Brain pericyte (primary cell): Measurements from ENCODE around the gene TTC13.

ENCODE experiments used
- DNase-seq: peaks from one replicate; pipeline ENCODE4 v3.0.0-alpha.2; 2012; ENCODE audit warnings: low read depth, low spot score

The TTC13 gene

DNA sequence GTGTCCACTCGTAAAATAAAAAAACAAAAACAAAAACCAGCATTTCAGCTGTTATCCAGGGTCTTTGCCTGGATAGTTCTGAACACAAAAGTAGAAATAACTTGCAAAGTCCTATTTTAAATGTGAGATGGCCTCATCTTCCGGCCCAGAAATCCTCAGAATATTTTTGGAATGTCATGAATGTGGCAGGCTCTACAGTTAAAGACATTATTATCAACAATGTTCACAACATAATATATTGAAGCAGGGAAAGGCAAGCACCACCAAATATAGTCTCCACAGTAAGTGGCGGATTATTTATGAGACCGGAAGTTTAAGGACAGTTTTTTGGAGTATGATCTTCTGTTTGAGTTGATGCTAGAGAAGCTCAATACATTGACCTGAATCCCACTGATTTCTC lies 109.2 kb downstream of the TTC13 start:
- no peak for DNase-seq

DNA sequence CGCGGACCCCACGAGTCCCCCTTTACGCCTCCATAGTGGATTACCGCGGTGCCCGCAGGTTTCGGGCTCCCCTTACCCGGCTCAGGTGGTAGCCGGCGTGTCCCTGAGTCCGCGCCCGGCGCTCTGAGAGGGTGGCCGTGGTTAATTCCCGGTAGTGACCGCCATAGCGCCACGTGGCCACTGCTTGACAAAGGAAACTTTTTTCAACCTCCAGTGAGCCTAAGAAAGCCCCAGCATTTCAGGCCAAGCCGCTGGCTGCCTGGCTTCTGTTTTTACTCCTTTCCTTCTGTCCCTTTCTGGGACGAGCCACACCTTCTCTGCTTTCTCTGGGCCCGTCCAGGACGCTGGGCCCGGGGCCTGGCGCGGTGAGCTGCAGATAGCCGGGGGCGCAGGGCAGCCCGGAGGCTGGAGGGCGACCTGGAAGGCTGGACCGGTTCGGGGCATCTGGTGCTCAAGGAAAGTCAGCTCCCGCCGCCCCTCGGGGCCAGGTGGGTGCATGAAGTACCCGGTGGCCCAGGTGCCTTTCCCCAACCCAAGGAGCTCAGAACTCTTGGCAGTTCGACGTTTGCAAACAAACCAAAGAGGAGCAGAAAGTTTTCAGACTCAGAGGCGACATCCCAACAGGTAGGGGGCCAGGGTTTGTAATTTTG lies 109.8 kb downstream of the TTC13 start:
- DNase-seq = no peak

DNA sequence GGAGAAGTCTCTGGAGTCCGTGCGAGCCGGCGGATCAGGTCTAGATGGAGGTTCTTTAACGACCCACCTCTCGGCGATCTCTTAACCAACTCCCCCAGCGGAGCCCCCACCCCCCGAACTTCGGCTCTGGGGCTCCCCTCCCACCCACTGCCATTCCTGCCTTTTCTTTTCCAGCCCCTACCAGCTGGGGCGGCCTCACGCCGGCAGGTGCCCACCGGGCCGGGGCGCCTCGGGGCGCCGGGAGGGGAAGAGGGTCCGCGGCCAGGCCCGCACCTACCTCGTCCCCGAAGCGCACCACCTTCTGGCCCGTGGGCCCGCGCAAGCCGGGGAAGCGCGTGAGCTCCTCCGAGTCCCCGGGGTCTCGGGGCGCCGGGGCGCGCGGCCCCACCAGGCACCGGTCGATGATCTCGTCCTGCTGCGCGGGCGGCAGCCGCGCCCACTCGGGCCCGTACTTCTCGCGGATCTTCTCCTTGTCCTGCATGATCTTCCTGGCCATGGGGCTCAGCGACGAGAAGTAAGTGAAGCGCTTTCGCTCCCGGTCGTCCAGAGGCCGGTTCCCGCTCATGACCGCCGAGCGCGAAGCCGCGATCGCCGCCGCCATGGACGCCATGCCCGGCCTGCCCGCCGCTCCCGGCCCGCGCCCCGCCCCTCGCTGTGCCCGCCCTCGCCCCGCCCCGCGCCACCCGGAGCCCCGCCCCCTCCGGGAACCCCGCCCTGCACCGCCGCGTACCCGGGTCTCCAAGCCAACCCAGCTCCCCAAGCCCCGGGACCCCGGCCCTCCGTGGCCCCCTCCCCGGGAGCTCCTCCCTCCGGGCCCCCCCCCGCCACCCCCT lies 110.5 kb downstream of the TTC13 start, which contains the start of gene C1orf198:
C1orf198 (minus strand) TSS at position 619 of the 833 bp plus-strand sequence; CDS start at position 610, 9 bp downstream.
- DNase-seq = no peak

DNA sequence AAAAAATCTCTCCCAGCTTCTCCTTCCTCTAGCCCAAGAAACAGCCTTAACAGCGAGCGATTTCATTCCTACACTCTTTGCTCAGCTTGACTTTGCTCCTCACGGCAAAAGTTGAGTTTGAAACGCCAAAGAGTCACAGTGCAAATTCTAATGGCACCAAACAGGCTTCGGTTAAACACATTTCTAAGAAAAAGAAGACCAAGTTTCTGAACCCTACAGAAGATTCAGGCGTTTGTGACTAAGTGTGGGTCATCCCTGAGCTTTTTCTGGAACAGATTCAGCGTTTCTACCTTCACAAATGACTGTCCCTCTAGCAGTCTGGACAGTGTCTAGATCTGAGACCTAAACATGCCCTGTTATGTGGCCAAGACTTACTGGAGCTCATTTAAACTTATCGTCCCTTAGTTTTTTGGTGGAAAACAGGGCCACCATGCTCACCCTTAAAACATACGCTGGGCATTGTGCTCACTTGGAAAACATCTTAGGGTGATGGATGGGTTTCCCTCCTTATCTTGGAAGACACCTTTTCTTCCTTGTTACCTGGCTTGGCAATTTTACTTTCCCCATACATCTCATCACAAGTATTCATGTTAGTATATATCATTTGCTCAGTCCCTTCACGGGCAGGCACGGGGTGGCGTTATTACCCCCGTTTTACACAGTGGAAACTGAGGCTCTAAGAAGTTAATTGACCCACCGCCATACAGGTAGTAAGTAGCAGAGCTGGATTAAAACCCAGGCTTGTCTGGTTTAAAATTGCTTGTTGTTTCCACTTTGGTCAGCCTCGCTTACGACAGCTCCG lies 111.4 kb downstream of the TTC13 start:
- no peak for DNase-seq

DNA sequence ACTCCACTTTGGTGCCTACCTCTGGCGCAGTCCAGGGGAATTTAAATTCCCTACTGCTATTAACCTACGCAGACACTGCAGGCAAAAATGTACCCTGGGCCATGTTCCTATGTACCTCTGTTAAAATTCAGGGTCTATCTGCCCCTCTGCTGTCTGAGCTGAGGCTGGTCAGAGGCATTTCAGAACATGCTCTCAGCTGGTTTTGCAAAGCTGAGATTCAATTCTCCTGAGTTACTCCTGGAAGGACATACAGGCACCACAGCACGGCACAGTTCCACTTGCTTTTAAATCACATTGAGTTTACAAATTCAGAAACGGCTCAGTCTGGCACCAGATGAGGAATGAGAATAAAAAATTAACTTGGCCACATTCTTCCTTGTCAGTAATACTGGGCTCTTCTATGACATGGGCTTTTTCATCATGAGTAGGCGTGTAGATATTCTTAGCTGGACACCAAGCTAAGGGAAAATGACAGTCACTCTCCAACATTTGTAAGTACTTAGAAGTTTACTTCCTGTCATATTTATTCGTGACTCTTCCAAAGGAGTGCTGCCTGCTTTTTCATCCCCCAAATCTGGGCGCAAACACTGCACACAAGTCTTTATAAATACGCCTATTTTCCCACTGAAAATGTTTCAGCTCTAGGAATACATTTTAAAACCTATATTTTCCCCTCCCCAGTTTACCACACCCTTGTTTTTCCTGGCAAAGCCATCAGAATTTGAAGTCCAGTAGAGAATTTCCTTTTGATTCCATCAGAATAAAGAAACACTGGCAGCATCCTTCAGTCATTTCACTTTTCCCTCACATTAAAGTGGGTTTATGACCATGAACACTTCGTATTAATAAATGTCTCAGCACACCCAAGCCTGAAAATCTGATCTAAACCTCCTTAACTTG lies 112.2 kb downstream of the TTC13 start:
- DNase-seq = no peak

DNA sequence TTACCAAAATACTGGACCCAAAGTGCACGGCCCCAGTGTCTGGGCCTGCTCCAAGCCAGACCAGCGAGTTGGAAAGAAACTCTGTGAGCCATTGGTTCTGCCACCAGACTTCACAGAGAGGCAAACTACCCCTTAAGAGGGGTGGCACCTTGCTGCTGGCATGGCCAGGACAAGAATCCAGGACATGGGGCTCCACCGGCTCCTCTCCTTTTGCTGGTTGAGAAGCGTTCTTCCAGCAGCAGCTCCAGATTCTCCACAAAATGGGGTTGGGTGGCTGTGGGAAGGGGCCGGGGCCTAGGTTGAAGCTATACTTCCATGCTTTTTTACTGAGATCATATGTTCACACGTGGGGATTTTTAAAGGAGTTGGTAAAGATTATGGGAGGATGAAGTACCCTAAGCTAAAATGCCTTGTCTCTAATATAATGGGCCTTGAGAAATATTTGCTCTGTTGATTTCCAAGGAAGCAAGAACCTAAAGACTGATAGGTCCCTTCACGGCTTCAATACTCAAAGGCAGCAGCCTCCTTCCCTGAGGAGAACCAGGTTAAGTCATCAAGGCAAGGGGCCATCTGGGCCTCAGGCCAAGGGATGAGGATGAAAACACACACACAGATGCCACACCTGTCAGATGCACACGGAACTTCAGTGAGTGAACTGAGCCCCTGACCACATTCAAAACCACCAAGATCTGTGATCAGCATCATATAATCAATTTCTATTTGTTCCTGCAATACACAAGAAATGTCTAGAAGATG lies 113.4 kb downstream of the TTC13 start:
- no peak for DNase-seq

DNA sequence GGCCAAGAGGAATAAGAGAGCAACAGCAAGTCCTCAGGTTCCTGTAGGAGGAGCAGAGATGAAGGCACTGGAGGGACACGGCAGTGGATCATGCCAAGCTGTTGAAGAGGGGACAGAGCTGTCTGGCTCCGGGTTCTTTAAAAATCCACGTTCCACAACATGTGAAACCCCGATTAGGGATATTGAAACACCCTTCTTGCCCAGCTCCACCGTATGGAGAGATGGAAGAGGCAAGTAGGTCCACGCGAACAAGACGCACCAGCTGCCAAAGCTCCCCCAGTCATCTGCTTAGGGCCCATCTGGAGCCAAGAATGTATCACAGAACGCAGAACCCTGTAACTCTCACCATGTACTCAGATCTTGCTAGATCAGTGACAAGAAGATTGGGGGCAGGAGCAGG lies 114.2 kb downstream of the TTC13 start:
- DNase-seq = no peak

DNA sequence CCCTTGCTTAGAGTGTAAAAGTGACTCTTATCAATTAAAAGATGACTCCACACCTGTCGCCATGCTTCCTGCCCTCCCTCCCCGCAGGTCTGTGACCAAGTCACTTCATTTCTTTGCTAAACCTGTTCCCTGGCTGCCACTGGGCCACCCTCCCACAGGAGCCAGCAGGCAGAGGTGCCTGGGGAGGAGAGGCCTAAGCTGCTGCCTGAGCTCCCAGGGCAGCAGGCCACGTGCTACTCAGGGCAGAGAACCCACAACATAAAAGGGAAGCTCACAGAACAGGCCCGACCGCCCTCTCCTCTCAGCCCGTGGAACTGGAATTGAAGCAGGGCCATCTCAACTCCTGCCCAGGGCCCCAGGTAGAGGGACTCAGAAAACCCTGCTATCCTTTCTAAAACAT lies 115.2 kb downstream of the TTC13 start:
- DNase-seq = no peak

DNA sequence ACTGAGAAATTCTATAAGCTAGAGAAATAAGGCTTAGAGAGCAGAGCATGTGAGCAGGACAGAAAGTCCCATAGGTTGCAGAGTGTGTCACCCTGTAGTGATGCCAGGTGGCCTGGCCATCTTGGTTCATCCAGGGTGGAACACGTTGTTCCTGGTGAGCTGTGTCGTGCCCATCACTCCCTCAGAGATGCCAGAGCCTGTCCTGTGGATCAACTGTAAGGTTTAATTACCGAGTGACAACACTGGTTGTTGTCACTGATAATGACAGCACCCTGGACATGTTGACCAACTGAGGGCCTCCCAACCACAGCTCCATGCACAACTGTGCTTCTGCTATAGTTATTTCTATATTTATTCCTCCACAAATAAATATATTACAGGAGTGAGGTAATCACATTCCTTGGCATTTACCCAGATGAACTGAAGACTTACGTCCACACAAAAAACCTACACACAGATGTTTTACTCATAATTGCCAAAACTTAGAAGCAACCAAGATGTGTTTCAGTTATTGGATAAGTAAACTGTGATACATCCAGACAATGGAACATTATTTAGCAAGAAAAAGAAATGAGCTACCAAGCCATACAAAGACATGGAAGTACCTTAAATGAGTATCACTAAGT lies 116.6 kb downstream of the TTC13 start:
- DNase-seq = no peak

DNA sequence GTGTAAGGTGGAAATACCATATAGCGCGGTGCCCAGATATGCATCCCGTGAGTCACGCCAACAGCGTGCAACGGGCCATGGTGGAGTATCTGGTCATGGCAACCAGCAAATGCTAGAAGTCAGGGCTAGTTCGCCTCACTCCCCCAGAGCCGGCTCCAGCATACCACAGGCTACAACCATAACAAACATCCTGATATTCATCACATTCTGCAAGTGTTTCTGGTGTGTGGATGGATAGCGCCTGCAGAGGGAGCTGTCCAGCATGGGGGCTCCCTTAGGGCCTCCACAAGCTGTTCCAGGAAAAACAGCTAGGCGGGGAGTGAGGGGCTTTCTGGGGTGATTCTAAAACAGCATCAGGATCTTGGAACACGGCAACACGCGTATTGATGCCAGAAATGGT lies 117.2 kb downstream of the TTC13 start:
- no peak for DNase-seq

DNA sequence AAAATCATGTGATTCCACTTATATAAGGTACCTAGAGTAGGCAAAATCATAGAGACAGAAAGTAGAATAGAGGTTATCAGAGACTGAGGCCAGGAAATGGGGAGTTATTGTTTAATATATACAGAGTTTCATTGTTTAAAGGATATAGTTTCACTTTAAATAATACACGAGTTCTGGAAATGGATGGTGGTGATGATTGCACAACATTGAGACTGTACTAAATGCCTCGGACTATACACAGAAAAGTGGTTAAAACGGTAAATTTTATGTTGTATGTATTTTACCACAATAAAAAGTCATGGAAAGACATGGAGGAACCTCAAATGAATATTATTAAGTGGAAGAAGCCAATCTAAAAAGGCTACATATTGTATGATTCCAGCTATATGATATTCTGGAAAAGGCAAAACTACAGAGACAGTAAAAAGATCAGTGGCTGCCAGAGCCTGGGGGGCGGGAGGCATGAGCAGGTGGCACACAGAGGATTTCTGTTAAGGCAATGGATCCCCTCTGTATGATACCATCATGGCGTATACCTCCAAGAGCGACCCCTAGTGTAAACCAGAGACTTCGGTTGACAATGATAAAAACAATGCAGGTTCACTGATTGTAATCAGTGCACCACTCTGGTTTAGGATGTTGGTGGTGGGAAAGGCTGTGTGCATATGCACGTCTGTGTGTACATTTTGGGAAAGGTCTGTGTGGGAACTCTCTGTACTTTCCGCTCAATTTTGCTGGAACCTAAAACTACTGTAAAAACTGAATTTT lies 117.9 kb downstream of the TTC13 start:
- DNase-seq = no peak

DNA sequence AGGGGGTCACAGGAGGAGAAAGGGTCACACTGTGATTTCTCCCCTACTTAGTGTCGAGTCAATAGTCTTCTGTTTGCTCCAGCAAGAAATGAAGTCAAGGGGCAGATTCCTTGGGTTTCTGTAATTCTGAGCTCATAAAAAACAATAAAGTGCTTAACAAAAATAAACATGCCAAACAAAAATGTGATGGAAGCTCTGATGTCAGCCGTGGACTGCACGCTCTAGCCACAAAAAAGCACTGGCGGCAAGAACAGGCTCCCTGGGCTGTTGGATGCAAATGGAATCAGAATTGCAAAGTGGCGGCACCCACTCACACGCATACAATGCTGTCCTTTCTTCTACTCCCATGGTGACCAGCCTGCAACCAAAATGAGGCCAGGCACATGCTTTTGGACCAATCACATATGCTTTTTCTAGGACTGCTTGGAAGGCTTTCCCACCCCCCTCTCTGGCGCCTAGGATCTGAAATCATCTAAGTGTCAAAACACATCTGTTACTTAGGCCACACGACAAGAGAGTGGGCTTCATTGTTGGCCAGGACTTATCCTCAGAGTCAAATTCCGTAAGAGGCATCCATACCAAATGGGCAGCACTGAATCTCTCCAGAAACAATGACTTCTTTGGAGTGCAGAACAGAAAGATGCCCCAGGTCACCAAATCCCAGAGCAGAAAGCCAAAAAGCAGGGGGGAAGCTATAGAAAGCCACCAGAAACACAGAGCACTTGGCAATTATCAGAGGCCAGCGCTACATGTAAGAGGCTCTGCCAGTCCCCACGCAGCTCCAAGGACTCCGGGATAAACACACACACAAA lies 119.5 kb downstream of the TTC13 start:
- peak; percentile 46 for DNase-seq

DNA sequence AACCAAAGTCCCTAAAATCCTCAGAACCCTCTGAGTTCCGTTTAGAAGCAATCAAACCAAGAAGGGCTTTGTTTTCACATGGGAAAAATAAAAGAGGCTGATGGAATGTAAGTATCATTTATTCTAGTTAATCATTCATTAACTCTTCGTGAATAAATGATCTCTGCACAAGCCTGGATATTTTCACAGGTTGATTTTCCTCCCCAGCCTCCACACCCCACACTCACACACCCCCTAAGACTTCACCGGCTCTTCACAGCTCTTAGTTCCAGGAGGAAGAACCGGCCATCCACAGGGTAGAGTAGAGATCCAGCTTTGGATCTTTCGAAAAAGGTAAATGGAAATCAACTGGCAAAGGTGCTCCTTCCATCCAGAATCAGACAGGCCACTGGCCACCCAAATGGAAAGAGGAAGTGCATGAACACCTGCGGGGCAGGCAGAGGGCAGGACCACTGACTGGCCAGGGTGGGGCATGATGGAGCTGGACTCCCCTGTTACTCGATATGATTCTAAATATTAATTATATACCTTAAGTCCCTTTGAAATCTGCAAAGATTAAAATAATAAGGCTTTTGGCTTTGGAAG lies 120.3 kb downstream of the TTC13 start:
- DNase-seq = no peak

DNA sequence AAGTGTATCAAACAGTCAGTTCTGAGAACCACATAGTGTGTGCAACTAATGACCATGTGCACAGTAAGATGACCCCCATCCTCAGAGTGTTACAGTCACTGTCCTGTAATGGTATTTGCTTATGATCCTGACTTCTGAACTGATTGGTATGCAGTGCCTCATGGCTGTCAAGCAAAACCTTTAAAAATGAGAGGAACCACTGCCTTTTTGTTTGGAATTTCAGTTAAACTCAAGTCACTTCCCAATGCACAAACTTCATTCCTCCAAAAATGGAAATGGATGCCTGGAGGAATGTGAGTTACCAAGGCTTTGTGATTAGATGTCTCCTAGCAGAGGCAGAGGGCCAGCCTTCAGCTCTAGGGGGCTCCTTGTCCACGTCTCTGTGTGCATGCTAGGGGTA lies 120.8 kb downstream of the TTC13 start:
- no peak for DNase-seq

DNA sequence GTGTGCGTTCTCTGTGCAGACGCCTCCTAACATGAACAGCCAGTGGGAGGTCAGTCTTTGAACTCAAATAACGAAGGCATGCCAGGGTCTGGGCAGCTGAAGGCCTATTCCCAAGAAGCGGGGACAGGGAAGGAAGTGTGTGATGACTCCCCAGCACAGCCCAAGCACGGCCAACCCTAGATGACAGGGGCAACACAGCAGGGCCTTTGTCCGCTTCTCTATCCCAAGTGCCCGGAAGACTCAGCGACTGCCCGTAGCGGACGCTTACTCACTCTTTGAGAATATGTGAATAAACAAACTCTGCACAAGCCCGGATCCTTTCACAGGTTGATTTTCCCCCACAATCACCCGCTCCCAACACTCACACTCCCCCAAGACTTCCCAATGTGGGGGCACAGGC lies 121.6 kb downstream of the TTC13 start:
- no peak for DNase-seq
